SU-DHL-6 (cell line): ENCODE data around the gene PPME1.

ENCODE experiments used
- H2AFZ ChIP-seq: fragments of 200-600 bp; sonication (generic); 2 replicates; pipeline ENCODE4 v1.6.1; 2014; ENCODE audit warnings: low read depth, mild to moderate bottlenecking, moderate library complexity, mixed read lengths, antibody characterized with exemption, low read length; ENCODE audit not compliant: severe bottlenecking
- H3F3A ChIP-seq: fragments of 200-600 bp; shearing (Covaris generic); 2 replicates; pipeline ENCODE4 v1.6.0; 2016; ENCODE audit warnings: antibody characterized with exemption, mild to moderate bottlenecking; ENCODE audit not compliant: insufficient read depth
- H3K27ac ChIP-seq: fragments of 200-600 bp; sonication (generic); 2 replicates; pipeline ENCODE4 v1.5.1; 2016; ENCODE audit warnings: low read depth, mild to moderate bottlenecking, low read length, moderate library complexity, mixed read lengths
- H3K27me3 ChIP-seq: fragments of 200-600 bp; sonication (generic), shearing (Covaris generic); 2 replicates; pipeline ENCODE4 v1.6.0; 2014; ENCODE audit warnings: mild to moderate bottlenecking, low read length
- H3K36me3 ChIP-seq: fragments of 200-600 bp; sonication (generic); 2 replicates; pipeline ENCODE4 v1.6.1; 2014; ENCODE audit warnings: mild to moderate bottlenecking, low read length, mixed read lengths
- H3K4me2 ChIP-seq: fragments of 300-600, 200-600 bp; shearing (Covaris generic), sonication (generic); 2 replicates; pipeline ENCODE4 v1.6.0; 2014; ENCODE audit warnings: low read length, low read depth, mild to moderate bottlenecking; ENCODE audit not compliant: poor library complexity, severe bottlenecking
- H3K4me3 ChIP-seq: fragments of 200-600 bp; sonication (generic); 2 replicates; pipeline ENCODE4 v1.5.1; 2014; ENCODE audit warnings: antibody characterized with exemption, low read length, mild to moderate bottlenecking, mixed read lengths; ENCODE audit not compliant: insufficient read depth, poor library complexity, severe bottlenecking
- H3K79me2 ChIP-seq: fragments of 200-600 bp; sonication (generic); 2 replicates; pipeline ENCODE4 v1.6.1; 2014; ENCODE audit warnings: mild to moderate bottlenecking, low read length, moderate library complexity; ENCODE audit not compliant: insufficient read depth
- H3K9ac ChIP-seq: fragments of 200-600 bp; sonication (generic); 2 replicates; pipeline ENCODE4 v1.7.0; 2014; ENCODE audit warnings: mild to moderate bottlenecking, low read length
- H3K9me2 ChIP-seq: fragments of 200-600 bp; sonication (generic); replicated peaks from 2 replicates; pipeline ENCODE4 v1.6.1; 2014; ENCODE audit warnings: low read length; ENCODE audit not compliant: insufficient read depth
- H3K9me3 ChIP-seq: fragments of 200-600 bp; sonication (generic); 2 replicates; pipeline ENCODE4 v1.6.1; 2014; ENCODE audit warnings: low read length, mixed read lengths; ENCODE audit not compliant: insufficient read depth
- H4K20me1 ChIP-seq: fragments of 200-600 bp; sonication (generic); 2 replicates; pipeline ENCODE4 v1.6.1; 2014; ENCODE audit warnings: low read depth, mild to moderate bottlenecking, antibody characterized with exemption, low read length, moderate library complexity, mixed read lengths
- CTCF ChIP-seq: fragments of 200-600 bp; sonication (generic); IDR thresholded peaks from one replicate; pipeline ENCODE4 v1.5.1; 2017; ENCODE audit warnings: antibody characterized with exemption, mild to moderate bottlenecking, low read length, moderate library complexity; ENCODE audit not compliant: insufficient read depth, poor library complexity, severe bottlenecking
- EZH2phosphoT487 ChIP-seq: fragments of 200-600 bp; sonication (generic), shearing (Covaris generic); conservative IDR thresholded peaks from 2 replicates; pipeline ENCODE4 v1.6.1; 2018; ENCODE audit warnings: mild to moderate bottlenecking, antibody characterized with exemption, low read length, moderate library complexity, mixed read lengths

The PPME1 gene

GRCh38 chr11:74235121-74235520, 64.0 kb downstream of the PPME1 start:
- no peaks in the 10 kb centered on the region for H3F3A ChIP-seq
- H3K27me3 ChIP-seq = no peaks in the 10 kb centered on the region
- no peak overlapping the region for H3K27ac ChIP-seq
- H3K9me3 ChIP-seq = no peaks in the 10 kb centered on the region
- no peak overlapping the region for H3K4me2 ChIP-seq
- no peaks in the 10 kb centered on the region for H3K9me2 ChIP-seq
- no peak overlapping the region for H3K9ac ChIP-seq
- H4K20me1 ChIP-seq = no peaks in the 10 kb centered on the region
- TF ChIP-seq EZH2phosphoT487 = no peak
- TF ChIP-seq CTCF = no peak
- H3K4me3 ChIP-seq = no peak overlapping the region
- H2AFZ ChIP-seq = no peak overlapping the region
- no peaks in the 10 kb centered on the region for H3K79me2 ChIP-seq
- peaks cover 30% of the 10 kb centered on the region for H3K36me3 ChIP-seq

GRCh38 chr11:74237541-74237940, 66.5 kb downstream of the PPME1 start:
- H3K27ac ChIP-seq = no peak overlapping the region
- peaks cover 25% of the 10 kb centered on the region for H3K36me3 ChIP-seq
- no peak overlapping the region for H3K4me3 ChIP-seq
- H3K9ac ChIP-seq = no peak overlapping the region
- H3K4me2 ChIP-seq = no peak overlapping the region
- H2AFZ ChIP-seq = no peak overlapping the region
- H3F3A ChIP-seq = no peaks in the 10 kb centered on the region
- TF ChIP-seq CTCF (no peak), EZH2phosphoT487 (no peak)
- H4K20me1 ChIP-seq = no peaks in the 10 kb centered on the region
- H3K9me2 ChIP-seq = no peaks in the 10 kb centered on the region
- no peaks in the 10 kb centered on the region for H3K79me2 ChIP-seq
- no peaks in the 10 kb centered on the region for H3K9me3 ChIP-seq
- no peaks in the 10 kb centered on the region for H3K27me3 ChIP-seq

GRCh38 chr11:74238243-74238642, 67.2 kb downstream of the PPME1 start:
- peaks cover 23% of the 10 kb centered on the region for H3K36me3 ChIP-seq
- H2AFZ ChIP-seq = no peak overlapping the region
- no peak overlapping the region for H3K4me2 ChIP-seq
- no peak overlapping the region for H3K4me3 ChIP-seq
- no peak for TF ChIP-seq CTCF
- TF ChIP-seq EZH2phosphoT487 = no peak
- no peak overlapping the region for H3K9ac ChIP-seq
- no peaks in the 10 kb centered on the region for H3K27me3 ChIP-seq
- no peaks in the 10 kb centered on the region for H3F3A ChIP-seq
- H4K20me1 ChIP-seq = no peaks in the 10 kb centered on the region
- H3K27ac ChIP-seq = no peak overlapping the region
- H3K79me2 ChIP-seq = no peaks in the 10 kb centered on the region
- H3K9me3 ChIP-seq = no peaks in the 10 kb centered on the region
- no peaks in the 10 kb centered on the region for H3K9me2 ChIP-seq
